CD14-positive monocyte (primary cell): Measurements from ENCODE around the gene SHB. TPM values are rescaled to one million over a fixed set of nuclear protein-coding genes. Genes with fewer than 3 reads are reported as not detected.
A peak's percentile ranks its signal among the peaks of the same experiment; 100 is the strongest.

Experiments used
- DNase-seq, 3 donors: peaks; one replicate each; pipeline ENCODE4 v3.0.0-alpha.2; 2011 to 2022
- H2AFZ ChIP-seq: 2 replicates; pipeline ENCODE4 v1.6.0; 2012; ENCODE audit warnings: mild to moderate bottlenecking, low read depth, low read length, inconsistent platforms; ENCODE audit not compliant: insufficient read depth, poor library complexity, severe bottlenecking
- H3K27ac ChIP-seq, 2 donors: 1 replicate in 1 of 2; 2 replicates in 1 of 2; pipeline ENCODE4 v1.5.1; 2012 to 2013; ENCODE audit warnings: low read length in 2 of 2, control low read depth in 1 of 2, inconsistent platforms in 1 of 2, low read depth in 1 of 2, mild to moderate bottlenecking in 1 of 2
- H3K27me3 ChIP-seq, 2 donors: one replicate each; pipeline versions ENCODE4 v1.6.0 to v1.6.1; 2011 to 2013; ENCODE audit warnings: low read length in 2 of 2; ENCODE audit not compliant: control insufficient read depth in 2 of 2, insufficient read depth in 2 of 2
- H3K36me3 ChIP-seq, 2 donors: replicated peaks in 1 of 2; 1 replicate in 1 of 2; 2 replicates in 1 of 2; pipeline versions ENCODE4 v1.5.1 to v1.6.1; 2012 to 2013; ENCODE audit warnings: low read length in 2 of 2, control low read depth in 1 of 2, inconsistent platforms in 1 of 2, mild to moderate bottlenecking in 1 of 2; ENCODE audit not compliant: insufficient read depth in 2 of 2, control insufficient read depth in 1 of 2
- H3K4me1 ChIP-seq, 2 donors: 1 replicate in 1 of 2; 2 replicates in 1 of 2; pipeline versions ENCODE4 v1.5.1 to v1.6.1; 2012 to 2013; ENCODE audit warnings: low read length in 2 of 2, control low read depth in 1 of 2, inconsistent platforms in 1 of 2, mild to moderate bottlenecking in 1 of 2, moderate library complexity in 1 of 2; ENCODE audit not compliant: insufficient read depth in 2 of 2, control insufficient read depth in 1 of 2
- H3K4me2 ChIP-seq: replicated peaks from 2 replicates; pipeline ENCODE3; 2012; ENCODE audit warnings: low read length, moderate library complexity, mild to moderate bottlenecking; ENCODE audit not compliant: poor library complexity, severe bottlenecking; ENCODE audit errors: extremely low read depth
- H3K4me3 ChIP-seq, 3 experiments: fragments of 200-600 bp in 1 of 3; sonication (generic) in 1 of 3; replicated peaks in 1 of 3; 1 replicate in 2 of 3; 2 replicates in 1 of 3; pipeline ENCODE4 v1.5.1; 2011 to 2013; ENCODE audit warnings: low read length in 3 of 3, mild to moderate bottlenecking in 3 of 3, control low read depth in 2 of 3, low read depth in 2 of 3, inconsistent platforms in 1 of 3, moderate library complexity in 1 of 3
- H3K79me2 ChIP-seq: 2 replicates; pipeline ENCODE4 v1.6.0; 2012; ENCODE audit warnings: mild to moderate bottlenecking, control low read depth, inconsistent platforms, low read length, moderate library complexity; ENCODE audit not compliant: insufficient read depth
- H3K9ac ChIP-seq: 2 replicates; pipeline ENCODE4 v1.6.0; 2017; ENCODE audit warnings: low read length, mild to moderate bottlenecking; ENCODE audit not compliant: insufficient read depth, poor library complexity, severe bottlenecking
- H3K9me3 ChIP-seq, 2 donors: replicated peaks in 1 of 2; 1 replicate in 1 of 2; 2 replicates in 1 of 2; pipeline versions ENCODE4 v1.5.1 to v1.6.1; 2012 to 2013; ENCODE audit warnings: low read length in 2 of 2, control low read depth in 1 of 2; ENCODE audit not compliant: control insufficient read depth in 1 of 2, insufficient read depth in 1 of 2
- H4K20me1 ChIP-seq: 2 replicates; pipeline ENCODE4 v1.6.0; 2012; ENCODE audit warnings: mild to moderate bottlenecking, low read length, control low read depth, moderate library complexity; ENCODE audit not compliant: insufficient read depth
- H3K27ac Mint-ChIP-seq, 7 donors: one replicate each; pipeline ENCODE4 v1.8.0; 2020; ENCODE audit warnings: mild to moderate bottlenecking in 7 of 7, mixed read lengths in 7 of 7, moderate library complexity in 6 of 7, inconsistent platforms in 2 of 7
- H3K27me3 Mint-ChIP-seq, 3 donors: one replicate each; pipeline ENCODE4 v1.8.0; 2021 to 2022; ENCODE audit warnings: low read depth in 3 of 3, mild to moderate bottlenecking in 3 of 3, mixed read lengths in 3 of 3, moderate library complexity in 3 of 3, inconsistent platforms in 1 of 3
- H3K36me3 Mint-ChIP-seq, 2 donors: one replicate each; pipeline ENCODE4 v1.8.0; 2020; ENCODE audit warnings: mixed read lengths in 2 of 2, inconsistent platforms in 1 of 2, mild to moderate bottlenecking in 1 of 2
- H3K4me1 Mint-ChIP-seq: one replicate; pipeline ENCODE4 v1.8.0; 2020; ENCODE audit warnings: mild to moderate bottlenecking, mixed read lengths
- H3K4me3 Mint-ChIP-seq, 2 donors: one replicate each; pipeline ENCODE4 v1.8.0; 2020; ENCODE audit warnings: mild to moderate bottlenecking in 2 of 2, mixed read lengths in 2 of 2, moderate library complexity in 1 of 2
- H3K9me3 Mint-ChIP-seq, 7 donors: one replicate each; pipeline ENCODE4 v1.8.0; 2020 to 2022; ENCODE audit warnings: mixed read lengths in 7 of 7, mild to moderate bottlenecking in 6 of 7, moderate library complexity in 6 of 7, inconsistent platforms in 2 of 7
- WGBS: methylation state at CpG from one replicate; pipeline ENCODE4 v1.1.5; 2013; ENCODE audit warnings: missing lambda C conversion rate; ENCODE audit not compliant: insufficient coverage; 5-methylcytosine and 5-hydroxymethylcytosine counted together
- intact Hi-C, 2 donors: fragments of 100-400 bp; cut with micrococcal nuclease; formaldehyde crosslinking; loops; one replicate each; pipeline versions ENCODE4 v1.15.0 to v1.15.1; 2023
- polyA plus RNA-seq, 3 donors: library from polyadenylated mRNA; depleted of rRNA in 1 of 3; unstranded in 2 of 3; stranded (reverse) in 1 of 3; fragments of 300-500 nt in 2 of 3; fragments of >200 nt in 1 of 3; fragmentation: Illumina TruSeq in 2 of 3; gene quantifications; 1 replicate in 2 of 3; 2 replicates in 1 of 3; pipeline ENCODE4 v1.2.3, GENCODE V29; 2012 to 2021
- TF ChIP-seq, protein P1 (sequence below): fragments of 200-600 bp; IDR thresholded peaks from one replicate; pipeline ENCODE4 v1.8.0; 2022; ENCODE audit warnings: antibody characterized with exemption, mild to moderate bottlenecking

Gene SHB
- polyA plus RNA-seq, 3 donors = 0.27 to 1.3 (median 0.31) TPM

DNA sequence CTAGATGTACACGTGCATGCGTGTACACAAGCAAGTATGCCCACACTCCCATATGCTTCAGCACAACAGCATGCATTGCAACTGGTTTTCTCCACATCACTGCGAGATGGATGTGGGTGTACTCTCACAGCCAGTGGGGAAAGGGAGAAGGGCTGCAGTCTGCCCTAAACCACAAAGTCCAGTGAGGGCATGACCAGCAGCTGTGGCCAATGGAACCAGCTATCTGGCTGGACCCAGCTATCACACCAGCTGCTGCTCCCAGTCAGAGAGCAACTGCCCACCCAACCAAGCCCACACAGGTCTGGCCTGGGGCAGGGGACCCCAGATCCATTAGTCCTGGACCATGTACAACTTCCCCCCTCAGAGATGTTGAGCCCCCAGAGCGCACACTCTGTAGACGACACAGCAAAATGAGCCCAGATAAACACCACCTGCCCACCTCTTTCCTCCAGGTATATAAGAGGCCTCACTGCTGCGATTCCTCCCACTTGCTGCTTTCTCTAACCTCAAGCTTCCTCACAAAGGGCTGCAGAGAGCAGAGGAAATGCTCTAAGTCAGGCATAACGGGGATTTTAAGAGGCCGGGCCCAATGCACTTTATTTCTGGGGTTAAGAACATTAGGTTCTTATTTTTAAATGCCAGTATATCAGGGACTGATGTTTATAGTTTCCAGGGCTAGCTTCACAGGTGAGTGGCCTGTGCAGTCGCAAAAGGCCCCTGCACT, 39.0 kb downstream of the SHB start:
- peaks cover 0 to 8% (median 0%) of the 10 kb centered on the region in 3 donors for H3K27me3 Mint-ChIP-seq
- H3K4me3 Mint-ChIP-seq = no peak overlapping the region
- Histone ChIP-seq H2AFZ (no peak overlapping the region), H3K9ac (no peak overlapping the region), H3K4me3 (no peak overlapping the region), H3K79me2 (no peaks in the 10 kb centered on the region), H4K20me1 (no peaks in the 10 kb centered on the region), H3K4me2 (no peak overlapping the region), H3K4me1 (peaks cover 0 to 6% of the 10 kb centered on the region in 2 donors), H3K9me3 (no peaks in the 10 kb centered on the region), H3K27me3 (no peaks in the 10 kb centered on the region), H3K36me3 (no peaks in the 10 kb centered on the region), H3K27ac (no peak overlapping the region)
- H3K36me3 Mint-ChIP-seq = no peaks in the 10 kb centered on the region
- peaks cover 9% of the 10 kb centered on the region for H3K4me1 Mint-ChIP-seq
- H3K27ac Mint-ChIP-seq = peak overlapping the region in 1 of 7 donors; percentile 12
- DNase-seq = no peak
- WGBS = no CpG with 5 or more reads among the region's 9 CpGs
- intact Hi-C loops = loop anchor here in 1 of 2 donors (5.0 kb wide), 1 partner anchor 52 kb away; no protein-coding TSS in a partner anchor
- H3K9me3 Mint-ChIP-seq = peaks cover 0 to 3% (median 0%) of the 10 kb centered on the region in 7 donors
- TF ChIP-seq, protein P1, sequence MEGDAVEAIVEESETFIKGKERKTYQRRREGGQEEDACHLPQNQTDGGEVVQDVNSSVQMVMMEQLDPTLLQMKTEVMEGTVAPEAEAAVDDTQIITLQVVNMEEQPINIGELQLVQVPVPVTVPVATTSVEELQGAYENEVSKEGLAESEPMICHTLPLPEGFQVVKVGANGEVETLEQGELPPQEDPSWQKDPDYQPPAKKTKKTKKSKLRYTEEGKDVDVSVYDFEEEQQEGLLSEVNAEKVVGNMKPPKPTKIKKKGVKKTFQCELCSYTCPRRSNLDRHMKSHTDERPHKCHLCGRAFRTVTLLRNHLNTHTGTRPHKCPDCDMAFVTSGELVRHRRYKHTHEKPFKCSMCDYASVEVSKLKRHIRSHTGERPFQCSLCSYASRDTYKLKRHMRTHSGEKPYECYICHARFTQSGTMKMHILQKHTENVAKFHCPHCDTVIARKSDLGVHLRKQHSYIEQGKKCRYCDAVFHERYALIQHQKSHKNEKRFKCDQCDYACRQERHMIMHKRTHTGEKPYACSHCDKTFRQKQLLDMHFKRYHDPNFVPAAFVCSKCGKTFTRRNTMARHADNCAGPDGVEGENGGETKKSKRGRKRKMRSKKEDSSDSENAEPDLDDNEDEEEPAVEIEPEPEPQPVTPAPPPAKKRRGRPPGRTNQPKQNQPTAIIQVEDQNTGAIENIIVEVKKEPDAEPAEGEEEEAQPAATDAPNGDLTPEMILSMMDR = no peak

DNA sequence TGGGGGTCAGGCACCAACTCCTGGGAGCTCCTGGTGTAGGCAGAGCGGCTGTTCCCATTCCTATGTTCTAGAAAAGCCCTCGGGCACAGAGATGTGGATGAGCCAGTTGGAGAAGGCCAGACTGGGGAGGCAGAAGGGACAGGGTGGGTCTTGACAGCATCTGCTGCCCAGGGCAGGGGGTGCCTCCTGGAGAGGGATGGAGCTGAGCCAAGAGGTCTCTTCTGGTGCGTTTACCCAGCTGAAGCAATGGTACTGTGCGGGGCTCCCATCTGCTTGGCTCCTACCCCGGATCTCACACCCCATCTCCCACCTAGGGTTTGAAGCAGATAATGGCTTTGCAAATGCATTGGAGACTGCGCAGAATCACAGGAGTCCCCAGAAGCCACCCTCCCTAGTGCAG, 41.3 kb downstream of the SHB start:
- H3K27ac ChIP-seq = no peak overlapping the region
- intact Hi-C loops = no loop called here
- Mint-ChIP-seq H3K4me3 (no peak overlapping the region), H3K27me3 (peaks cover 0 to 15% (median 0%) of the 10 kb centered on the region in 3 donors), H3K9me3 (peaks cover 0 to 3% (median 0%) of the 10 kb centered on the region in 7 donors), H3K4me1 (peaks cover 17% of the 10 kb centered on the region), H3K36me3 (no peaks in the 10 kb centered on the region), H3K27ac (peak overlapping the region in 2 of 7 donors; percentile 23 to 50)
- H3K9ac ChIP-seq = no peak overlapping the region
- no peaks in the 10 kb centered on the region for H3K9me3 ChIP-seq
- no peak overlapping the region for H2AFZ ChIP-seq
- no peaks in the 10 kb centered on the region for H4K20me1 ChIP-seq
- peaks cover 6 to 7% of the 10 kb centered on the region in 2 donors for H3K4me1 ChIP-seq
- no peaks in the 10 kb centered on the region for H3K79me2 ChIP-seq
- no peak for DNase-seq
- 98% methylated on average over 6 of the region's 6 CpGs for WGBS
- no peak overlapping the region for H3K4me3 ChIP-seq
- TF ChIP-seq, protein P1 = no peak
- no peak overlapping the region for H3K4me2 ChIP-seq
- no peaks in the 10 kb centered on the region for H3K36me3 ChIP-seq
- H3K27me3 ChIP-seq = no peaks in the 10 kb centered on the region
